Esophagus muscularis mucosa (tissue), 3 donors: Measurements from ENCODE around the gene GPC6.

Experiments used
- POLR2AphosphoS5 ChIP-seq, 2 donors: sonication (generic); formaldehyde crosslinking; IDR thresholded peaks; one replicate each; pipeline ENCODE4 v1.6.1; 2017; ENCODE audit warnings: antibody characterized with exemption in 2 of 2
- TF ChIP-seq, protein P1 (sequence below), 3 experiments: fragments of 200-600 bp in 2 of 3; fragments of 450-650 bp in 1 of 3; sonication (generic) in 2 of 3; IDR thresholded peaks; one replicate each; pipeline ENCODE4 v1.5.1; 2017 to 2019; ENCODE audit warnings: antibody characterized with exemption in 3 of 3, mild to moderate bottlenecking in 2 of 3, moderate library complexity in 1 of 3

DNA sequence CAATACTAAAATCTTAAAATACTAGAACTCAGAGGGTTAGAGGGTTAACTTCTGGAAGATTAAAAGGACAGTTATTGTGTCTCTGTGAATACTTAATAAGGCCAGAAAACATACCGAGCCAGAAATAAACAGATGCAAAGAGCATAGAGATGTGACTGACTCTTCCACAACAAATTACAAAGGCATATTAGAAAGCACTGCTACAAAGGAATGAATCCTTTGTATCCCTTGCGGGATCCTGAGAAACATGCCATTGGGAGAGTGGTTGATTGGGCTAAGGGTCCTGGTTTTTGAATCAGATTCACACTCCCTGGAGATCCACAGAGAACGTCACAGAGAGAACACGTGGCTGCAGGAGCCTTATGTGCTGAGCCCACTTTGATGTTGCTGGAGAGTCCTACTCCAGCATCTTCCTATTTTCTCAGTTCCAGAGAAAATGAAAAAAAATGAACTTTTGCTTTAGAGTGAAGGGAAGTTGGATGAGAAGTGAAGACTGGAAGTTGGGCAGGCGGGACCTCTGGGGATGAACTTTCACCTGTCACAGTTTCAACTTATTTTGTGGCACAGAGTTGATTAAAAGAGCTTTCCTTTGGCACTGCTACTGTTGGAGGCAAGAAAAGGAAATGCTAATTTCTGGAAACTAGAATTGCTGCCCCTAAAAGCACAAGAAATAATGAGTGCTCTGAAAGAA, 943.0 kb downstream of the GPC6 start:
- no peak for TF ChIP-seq POLR2AphosphoS5 (IDR thresholded peaks at IDR 0.05)
- TF ChIP-seq, protein P1, sequence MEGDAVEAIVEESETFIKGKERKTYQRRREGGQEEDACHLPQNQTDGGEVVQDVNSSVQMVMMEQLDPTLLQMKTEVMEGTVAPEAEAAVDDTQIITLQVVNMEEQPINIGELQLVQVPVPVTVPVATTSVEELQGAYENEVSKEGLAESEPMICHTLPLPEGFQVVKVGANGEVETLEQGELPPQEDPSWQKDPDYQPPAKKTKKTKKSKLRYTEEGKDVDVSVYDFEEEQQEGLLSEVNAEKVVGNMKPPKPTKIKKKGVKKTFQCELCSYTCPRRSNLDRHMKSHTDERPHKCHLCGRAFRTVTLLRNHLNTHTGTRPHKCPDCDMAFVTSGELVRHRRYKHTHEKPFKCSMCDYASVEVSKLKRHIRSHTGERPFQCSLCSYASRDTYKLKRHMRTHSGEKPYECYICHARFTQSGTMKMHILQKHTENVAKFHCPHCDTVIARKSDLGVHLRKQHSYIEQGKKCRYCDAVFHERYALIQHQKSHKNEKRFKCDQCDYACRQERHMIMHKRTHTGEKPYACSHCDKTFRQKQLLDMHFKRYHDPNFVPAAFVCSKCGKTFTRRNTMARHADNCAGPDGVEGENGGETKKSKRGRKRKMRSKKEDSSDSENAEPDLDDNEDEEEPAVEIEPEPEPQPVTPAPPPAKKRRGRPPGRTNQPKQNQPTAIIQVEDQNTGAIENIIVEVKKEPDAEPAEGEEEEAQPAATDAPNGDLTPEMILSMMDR (IDR thresholded peaks at IDR 0.05): no peak
